ENCODE measurements around the gene ABT1. TPM values are rescaled to one million over a fixed set of nuclear protein-coding genes. Genes with fewer than 3 reads are reported as not detected.

The ABT1 gene
- total RNA-seq, 1 donor from 2014 or later = 17.0 TPM

GRCh38 chr6:26571592-26572296 is 25.0 kb upstream of the ABT1 start:
- DNase-seq (ENCODE audit: low spot score) = no peak

DNA sequence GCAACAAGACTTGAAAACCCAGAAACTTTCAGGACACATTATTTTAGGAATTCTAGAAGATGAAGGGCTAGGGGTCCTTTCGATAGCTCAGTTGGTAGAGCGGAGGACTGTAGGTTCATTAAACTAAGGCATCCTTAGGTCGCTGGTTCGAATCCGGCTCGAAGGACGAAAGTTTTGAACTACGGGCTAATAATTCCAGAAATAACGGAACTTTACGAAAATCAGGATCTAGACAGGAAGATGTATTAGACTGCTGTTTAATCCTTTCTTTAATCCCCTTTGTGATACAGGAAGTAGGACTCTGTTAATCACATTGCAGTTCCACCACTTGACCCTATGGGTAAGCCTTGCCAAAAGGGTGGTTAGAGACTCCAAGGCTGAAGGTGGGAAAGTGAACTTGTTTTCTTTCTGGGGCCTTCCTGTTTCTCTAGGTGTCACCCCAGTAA is 21.2 kb upstream of the ABT1 start:
- no peak for DNase-seq (ENCODE audit: low spot score)

DNA sequence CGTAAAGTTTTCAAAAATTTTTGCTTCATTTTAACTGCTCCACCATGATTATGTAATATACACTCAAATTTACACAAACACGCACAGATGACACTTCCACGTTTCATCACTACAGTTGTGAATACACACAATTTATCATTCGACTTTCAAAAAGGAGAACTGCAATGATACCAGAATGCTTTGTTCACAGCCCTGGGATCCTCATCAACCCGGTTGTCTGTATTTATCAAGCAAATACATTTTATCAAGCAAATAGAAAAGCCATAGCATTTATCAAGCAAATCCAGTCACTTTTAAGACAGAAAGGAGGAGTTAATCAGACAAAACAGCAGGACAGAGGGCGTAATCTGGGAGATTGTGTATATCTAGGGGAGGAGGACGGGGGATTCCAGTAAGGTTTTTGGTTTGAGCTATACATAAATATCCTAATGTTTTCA is 20.3 kb upstream of the ABT1 start:
- DNase-seq (ENCODE audit: low spot score) = no peak

GRCh38 chr6:26576929-26577719 is 19.6 kb upstream of the ABT1 start:
- no peak for DNase-seq (ENCODE audit: low spot score)

- no peak for DNase-seq (ENCODE audit: low spot score)
These were observed 19.1 kb upstream of the ABT1 start for GRCh38 chr6:26577720-26578072.

- no peak for DNase-seq (ENCODE audit: low spot score)
These were observed 18.5 kb upstream of the ABT1 start for GRCh38 chr6:26578279-26578678.

- no peak for DNase-seq (ENCODE audit: low spot score)
These were observed 18.0 kb upstream of the ABT1 start for GRCh38 chr6:26578741-26579140.

DNA sequence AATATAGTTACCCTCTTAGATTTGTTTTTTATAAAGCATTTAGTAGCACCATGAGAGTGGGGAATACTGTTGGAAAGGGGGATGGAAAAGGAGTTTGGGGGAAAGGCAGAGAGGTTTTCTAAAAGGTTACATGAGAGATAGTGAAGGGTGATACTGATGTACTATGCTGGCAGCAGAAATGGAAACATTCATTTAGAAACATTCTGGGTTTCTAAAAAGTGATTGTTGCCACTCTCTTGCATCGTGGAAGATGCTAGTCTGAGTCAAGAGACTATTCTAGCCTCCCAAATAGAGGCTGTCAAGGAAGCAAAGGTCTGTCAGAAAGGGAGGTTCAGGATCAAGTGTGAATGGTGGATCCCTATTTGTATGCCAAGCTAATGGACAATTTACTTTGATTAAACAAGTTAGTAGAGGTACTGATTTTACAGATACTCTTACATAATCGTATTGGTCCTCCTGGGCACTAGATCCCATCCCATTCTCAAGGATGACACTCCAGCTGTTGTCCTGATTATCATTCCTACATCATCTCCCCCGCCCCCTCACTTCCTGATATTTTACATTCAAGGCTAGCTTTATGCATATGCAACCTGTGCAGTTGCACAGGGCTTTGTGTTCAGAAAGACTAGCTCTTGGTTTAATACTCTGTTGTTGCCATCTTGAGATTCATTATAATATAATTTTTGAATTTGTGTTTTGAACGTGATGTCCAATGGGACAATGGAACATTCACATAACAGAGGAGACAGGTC is 15.4 kb upstream of the ABT1 start:
- DNase-seq (ENCODE audit: low spot score) = no peak

DNA sequence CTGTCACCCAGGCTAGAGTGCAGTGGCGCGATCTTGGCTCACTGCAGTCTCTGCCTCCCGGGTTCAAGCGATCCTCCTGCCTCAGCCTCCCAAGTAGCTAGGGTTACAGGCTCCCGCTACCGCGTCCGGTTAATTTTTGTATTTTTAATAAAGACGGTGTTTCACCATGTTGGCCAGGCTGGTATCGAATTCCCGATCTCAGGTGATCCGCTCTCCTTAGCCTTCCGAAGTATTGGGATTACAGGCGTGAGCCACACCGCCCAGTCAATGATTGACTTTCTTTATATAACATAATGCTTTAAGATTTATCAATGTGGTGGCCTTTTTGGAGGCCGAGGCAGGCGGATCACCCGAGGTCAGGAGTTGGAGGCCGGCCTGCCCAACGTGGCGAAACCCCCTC is 7.8 kb upstream of the ABT1 start:
- no peak for DNase-seq (ENCODE audit: low spot score)

GRCh38 chr6:26592649-26593048 is 4.1 kb upstream of the ABT1 start:
- no peak for DNase-seq (ENCODE audit: low spot score)

DNA sequence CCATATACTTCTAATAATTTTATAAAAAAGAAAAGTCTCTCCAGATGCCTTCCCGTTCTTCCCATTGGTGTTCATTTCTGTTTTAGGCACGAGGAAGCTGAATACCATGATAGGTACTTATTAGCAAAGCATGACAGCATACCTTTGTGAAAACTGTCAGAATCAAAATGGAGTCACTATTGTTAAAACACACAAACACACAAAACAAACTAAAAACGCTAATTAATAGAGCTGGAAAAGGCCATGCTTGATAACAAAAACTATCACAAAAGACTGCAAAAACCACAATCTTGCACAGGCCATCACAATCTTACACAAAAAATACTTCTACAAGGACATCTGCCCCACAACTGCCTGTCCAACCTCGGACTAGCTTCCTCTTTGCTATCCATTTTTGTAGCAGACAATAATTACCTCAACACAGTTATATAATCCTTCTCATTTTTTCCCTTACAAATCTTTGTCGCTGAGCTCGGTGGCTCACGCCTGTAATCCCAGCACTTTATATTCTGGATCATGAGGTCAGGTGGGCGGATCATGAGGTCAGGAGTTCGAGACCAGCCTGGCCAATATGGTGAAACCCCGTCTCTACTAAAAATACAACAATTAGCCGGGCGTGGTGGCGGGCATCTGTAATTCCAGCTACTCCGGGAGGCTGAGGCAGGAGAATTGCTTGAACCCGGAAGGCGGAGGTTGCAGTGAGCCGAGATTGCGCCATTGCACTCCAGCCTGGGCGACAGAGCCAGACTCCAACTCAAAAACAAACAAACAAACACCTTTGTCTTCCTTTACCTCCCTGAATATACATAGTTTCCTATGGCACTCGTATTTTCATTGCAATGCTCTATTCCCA is 3.2 kb upstream of the ABT1 start:
- no peak for DNase-seq (ENCODE audit: low spot score)

DNA sequence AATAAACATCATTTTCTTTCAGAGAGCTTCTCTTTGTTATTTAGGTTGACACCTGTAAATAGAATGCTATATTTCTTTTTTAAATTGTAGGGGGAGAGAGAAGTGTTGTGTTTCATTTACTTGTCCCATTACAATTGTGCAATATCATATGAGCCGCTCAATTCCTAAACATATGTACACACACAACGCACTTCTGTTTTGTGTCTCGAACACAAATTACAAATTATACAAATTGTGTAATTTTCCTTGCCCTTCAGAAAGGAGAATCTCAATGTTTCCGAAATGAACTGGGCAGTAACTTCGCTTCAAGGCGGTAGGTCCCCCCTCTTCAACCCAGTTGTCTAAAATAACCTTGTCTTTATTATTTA is 2.6 kb upstream of the ABT1 start:
- DNase-seq (ENCODE audit: low spot score) = no peak

DNA sequence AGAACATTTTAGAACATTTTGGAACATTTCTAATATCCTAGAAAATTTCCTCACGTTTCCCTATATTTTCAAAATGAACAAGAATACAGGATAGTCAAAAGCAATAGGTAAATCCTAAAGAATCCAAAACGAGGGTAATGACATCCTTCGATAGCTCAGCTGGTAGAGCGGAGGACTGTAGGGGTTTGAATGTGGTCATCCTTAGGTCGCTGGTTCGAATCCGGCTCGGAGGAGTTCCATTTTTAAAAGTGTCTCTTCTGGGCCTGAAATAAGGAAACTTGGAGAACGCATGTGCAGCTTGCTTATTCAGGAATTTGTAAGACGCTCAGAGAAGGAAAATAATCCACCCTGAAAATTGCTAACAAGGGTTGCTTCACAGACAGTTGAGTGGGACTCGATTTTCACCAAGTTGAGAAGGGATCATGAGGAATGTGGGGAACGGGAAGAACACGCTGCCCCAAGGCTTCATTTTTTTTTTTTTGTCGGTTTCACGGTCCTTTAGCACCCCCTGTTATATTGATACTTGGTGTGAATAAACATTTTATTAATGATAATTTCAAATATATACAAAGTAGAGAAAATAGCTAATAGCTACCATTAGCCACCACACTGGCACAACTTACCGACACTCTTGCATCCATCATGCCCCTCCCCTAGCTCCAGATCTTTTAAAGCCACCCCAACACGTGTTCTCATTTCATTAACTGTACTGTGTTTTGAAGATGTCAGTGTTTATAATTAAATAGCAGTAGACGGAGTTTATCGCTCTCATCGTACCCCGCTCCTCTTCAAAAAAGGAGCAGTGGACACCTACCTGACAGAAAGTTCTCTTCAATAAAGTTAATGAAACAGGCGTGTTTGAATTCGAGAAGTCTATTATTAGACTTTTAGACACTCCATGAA is 1.8 kb upstream of the ABT1 start:
- DNase-seq (ENCODE audit: low spot score) = no peak

GRCh38 chr6:26595669-26596269 is 984 bp upstream of the ABT1 start:
- peak; percentile 91 for DNase-seq (ENCODE audit: low spot score)

- DNase-seq (ENCODE audit: low spot score) = no peak
These were observed 625 bp downstream of the ABT1 start for GRCh38 chr6:26597389-26597766.

GRCh38 chr6:26597821-26598220 is 1.1 kb downstream of the ABT1 start:
- DNase-seq (ENCODE audit: low spot score) = no peak

DNA sequence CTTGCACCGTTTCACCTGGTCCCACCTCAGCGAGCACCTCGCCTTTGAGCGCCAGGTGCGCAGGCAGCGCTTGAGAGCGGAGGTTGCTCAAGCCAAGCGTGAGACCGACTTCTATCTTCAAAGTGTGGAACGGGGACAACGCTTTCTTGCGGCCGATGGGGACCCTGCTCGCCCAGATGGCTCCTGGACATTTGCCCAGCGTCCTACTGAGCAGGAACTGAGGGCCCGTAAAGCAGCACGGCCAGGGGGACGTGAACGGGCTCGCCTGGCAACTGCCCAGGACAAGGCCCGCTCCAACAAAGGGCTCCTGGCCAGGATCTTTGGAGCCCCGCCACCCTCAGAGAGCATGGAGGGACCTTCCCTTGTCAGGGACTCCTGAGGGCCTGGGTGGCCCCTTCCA is 1.5 kb downstream of the ABT1 start:
- no peak for DNase-seq (ENCODE audit: low spot score)

- no peak for DNase-seq (ENCODE audit: low spot score)
These were observed 2.4 kb downstream of the ABT1 start for GRCh38 chr6:26599134-26599533.

- no peak for DNase-seq (ENCODE audit: low spot score)
These were observed 2.8 kb downstream of the ABT1 start for GRCh38 chr6:26599591-26599990.

DNA sequence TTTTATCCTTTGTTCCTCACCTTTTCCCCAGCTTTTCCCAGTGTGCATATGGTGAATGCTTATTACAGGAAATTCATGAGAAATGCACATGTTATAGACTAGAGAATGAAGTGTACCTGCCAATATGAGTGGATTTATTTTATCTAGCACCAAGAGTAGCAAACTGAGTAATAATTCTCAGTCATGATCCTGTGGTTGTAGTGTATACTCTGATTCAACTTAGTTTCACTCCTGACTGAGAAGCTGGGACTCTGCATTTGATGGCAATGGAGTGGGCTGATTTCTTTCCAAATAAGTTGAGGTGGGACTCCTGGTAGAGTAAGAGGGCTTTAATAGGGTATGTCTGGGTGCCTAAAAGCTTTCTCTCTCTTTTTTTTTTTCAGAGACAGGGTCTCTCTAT is 4.0 kb downstream of the ABT1 start:
- DNase-seq (ENCODE audit: low spot score) = no peak
